GM19043 (cell line): ENCODE measurements around the gene TCF4.

ENCODE experiments used
- ATAC-seq: cut with Tn5 transposase; IDR thresholded peaks from one replicate; pipeline ENCODE4 v1.9.1; 2021; ENCODE audit warnings: low read depth; ENCODE audit not compliant: unreplicated experiment

TCF4 gene

DNA sequence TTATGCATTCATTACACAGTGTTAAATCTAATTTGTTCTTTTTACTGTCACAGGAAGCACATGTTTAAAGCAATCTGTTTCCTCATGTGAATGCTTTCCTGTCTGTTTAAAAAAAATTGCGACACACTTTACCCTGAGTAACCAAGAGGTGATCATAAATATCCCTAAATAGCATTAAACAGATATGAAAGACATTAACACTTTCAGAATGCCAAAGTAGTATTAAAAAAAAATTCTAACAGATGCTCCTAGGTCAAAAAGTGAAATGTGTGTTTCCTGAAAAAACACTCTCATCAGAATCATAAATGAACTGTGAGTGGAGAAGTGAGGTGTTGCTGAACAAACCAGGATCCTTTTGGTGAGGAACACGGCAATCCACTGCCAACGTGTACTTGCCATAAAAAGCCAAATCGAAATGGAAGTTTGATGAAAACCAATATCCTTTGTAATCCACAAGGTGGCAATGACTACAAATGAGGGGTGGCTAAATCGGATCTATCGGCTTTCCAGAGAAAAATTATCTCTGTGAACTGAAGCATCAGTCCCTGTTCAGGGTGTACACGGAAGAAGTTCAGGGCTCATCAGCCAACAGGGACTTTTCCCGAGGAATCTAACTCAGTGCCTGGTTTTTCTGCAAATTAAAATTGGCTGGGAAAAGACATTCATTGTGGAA lies 248.9 kb downstream of the TCF4 start:
- no peak for ATAC-seq

DNA sequence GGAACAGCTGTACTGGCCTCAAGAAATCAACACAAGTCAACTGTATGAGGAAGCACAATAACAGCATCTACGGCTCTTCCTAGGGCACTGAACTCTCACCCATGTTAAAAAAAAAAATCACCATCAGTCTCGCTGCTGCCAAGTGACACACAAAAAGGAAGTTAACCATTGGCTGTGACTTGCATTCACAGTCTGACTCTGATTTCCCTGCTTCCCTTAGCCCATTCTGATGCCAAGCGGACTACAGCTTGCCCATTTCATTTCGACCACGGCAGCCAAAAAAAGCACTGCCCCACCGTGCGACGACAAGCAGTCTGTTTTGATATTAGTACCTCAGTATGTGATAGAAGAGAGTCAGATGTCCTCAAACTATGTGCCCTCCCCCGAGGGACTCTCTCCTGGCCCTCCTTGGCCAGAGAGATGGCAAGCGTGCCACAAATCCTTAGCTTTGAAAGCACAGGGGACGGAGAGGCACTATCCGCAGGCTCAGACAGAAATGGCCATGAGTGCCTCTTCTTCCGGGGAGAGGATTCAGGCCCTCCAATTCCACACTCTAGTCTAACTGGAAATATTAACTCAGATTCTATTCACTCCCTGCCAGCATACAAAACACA lies 250.0 kb downstream of the TCF4 start:
- ATAC-seq, result no peak

DNA sequence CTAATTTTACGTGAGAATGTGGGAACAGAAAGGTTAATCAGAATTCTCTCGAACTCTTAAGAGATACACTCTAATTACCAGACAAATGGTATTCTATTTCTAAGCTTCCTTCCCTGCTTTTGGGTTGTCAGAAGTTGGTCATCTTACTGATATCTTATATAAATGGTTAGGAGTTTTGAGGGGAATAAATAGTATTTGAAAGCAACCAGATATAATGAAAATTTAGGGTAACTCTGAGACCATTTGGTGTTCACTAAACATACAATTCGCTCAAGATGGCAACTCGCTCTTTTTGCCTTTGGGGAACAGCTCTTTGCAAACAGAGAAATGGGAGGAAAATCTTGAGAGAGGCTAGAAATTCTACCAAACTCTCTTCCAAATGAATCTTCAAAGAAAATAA lies 250.9 kb downstream of the TCF4 start:
- ATAC-seq, result no peak

DNA sequence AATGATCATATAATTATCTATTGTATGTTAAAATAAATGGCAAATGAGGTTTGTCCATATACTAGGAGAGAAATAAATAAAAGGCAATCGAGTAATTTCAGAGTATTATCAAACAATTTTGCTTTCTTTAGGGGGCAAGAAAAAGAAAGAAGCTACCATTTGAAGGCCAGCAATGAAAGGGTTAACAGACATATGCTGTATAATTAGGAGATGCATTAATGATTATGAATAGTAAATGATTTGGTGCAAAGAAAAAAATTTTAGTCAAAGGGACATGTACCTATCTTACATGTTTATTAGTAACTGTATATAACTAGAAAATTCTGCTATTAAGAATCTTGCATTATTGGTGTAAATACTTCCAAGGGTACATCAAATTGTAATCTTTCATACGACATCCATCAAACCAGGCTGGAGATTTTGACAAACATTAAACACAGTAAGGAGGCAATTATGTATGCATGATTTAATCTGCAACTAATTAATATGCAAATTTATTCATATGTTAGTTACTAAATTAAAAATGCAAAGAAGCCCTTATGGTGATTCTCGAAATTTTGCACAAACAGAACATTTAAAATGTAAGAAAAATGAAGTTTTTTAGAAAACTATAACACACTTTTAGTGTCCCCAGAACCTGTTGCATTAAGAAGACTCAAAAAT lies 251.4 kb downstream of the TCF4 start:
- ATAC-seq, result no peak

DNA sequence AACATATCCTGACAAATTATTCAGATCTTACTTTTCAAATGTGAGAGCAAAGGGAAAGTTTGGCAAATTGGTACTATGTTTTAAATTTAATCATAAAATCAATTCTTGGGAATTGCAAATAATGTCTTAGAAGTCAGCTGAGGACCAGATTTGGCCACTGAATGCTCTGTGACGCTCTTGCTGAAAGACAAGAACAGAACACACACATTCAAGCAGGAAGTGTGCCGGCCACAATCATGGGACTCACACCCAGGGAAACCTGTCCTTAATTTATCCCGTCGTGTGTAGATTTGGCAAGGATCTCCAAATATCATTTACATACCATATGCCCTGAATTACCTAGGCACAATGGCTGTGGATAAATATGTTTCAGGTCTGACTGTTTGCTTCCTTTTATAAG lies 253.1 kb downstream of the TCF4 start:
- no peak for ATAC-seq

DNA sequence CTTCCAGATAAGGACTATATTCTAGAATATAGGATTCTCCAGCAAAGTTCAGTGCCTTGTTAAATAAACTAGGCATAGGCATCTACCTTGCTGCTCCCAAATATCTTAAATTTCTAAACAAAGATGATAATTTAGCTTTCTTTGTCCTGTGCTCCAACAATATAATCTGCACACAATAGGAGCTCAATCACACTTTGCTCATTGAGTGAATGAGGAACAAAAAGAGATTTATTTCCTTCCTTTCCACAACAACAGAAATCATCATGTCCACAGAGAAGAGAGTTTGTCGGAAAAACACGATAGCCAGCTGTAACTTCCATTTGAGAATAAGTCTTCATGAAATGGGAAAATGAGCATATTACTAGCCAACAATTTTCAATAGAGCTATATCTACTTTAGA lies 256.7 kb downstream of the TCF4 start:
- ATAC-seq, result no peak

DNA sequence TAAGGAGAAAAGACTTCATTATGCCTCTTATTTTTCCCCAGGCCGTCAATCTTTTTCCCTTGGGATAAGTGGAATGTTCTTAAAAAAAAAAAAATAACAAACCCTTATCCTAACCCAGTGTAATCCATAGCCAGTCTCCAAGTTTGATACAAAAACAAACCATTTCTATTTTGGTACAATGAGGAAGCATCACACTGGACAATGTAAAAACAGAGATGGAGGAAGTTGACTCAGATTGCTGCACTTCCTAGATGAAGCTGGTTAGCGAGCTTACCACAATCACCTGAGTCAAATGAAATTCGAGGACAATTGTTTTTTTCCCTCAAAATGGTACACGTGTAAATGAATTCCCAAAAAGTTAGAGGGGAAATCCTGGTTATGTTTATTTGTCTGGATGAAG lies 259.7 kb downstream of the TCF4 start:
- no peak for ATAC-seq

DNA sequence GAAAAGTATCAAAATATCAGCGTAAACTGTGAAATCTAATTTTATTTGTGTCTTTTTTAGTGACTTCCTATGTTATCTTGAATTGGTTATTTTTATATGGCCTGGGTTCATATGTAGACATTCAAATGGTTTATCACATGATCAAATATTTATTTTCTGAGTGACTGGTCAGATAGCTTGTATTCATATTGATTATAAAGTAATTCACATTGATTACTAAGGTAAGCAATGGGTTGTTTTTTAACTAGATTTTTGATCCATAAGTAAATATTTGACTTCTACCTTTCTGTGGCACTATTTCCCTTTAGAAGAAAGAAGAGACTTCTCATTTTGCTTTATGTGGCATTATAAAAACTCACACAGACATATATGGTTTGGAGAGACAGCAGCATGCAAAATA lies 260.5 kb downstream of the TCF4 start:
- no peak for ATAC-seq

DNA sequence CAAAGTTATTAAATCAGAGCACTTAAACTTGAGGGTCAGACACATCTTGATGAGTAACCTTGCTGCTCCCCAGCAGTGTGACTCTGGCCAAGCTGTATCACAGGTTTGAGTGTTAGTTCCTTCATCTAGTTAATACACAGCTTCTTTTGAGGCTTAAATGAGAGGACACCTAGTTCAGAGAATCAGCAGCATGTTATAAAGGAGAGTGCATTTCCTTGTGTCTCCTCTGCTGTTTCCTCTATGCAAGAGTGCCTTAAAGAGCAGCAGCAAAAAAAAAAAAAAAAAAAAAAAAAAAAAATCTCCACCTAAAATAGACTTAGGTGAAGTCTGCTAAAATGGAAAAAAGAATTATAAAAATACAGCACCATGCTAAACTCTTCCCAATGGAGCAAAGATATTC lies 261.9 kb downstream of the TCF4 start:
- ATAC-seq, result no peak

DNA sequence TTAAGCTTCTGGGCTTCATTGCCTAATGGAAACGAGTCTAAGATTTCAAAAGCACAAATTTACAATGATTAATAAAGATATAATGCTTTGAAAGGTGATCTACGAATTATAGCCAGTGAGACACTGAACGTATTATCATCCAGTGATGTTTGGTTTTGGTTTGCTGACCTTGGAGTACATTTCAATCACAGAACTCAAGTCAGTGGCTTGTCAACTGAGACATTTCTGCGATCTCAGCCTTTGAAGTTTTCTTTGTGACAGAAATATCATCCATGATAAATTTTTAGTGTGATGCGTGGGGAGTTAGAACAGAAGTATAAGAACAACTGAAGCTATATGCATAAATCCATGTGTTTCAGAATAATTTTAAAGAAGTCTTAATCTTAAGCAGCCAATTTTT lies 263.8 kb downstream of the TCF4 start:
- no peak for ATAC-seq

DNA sequence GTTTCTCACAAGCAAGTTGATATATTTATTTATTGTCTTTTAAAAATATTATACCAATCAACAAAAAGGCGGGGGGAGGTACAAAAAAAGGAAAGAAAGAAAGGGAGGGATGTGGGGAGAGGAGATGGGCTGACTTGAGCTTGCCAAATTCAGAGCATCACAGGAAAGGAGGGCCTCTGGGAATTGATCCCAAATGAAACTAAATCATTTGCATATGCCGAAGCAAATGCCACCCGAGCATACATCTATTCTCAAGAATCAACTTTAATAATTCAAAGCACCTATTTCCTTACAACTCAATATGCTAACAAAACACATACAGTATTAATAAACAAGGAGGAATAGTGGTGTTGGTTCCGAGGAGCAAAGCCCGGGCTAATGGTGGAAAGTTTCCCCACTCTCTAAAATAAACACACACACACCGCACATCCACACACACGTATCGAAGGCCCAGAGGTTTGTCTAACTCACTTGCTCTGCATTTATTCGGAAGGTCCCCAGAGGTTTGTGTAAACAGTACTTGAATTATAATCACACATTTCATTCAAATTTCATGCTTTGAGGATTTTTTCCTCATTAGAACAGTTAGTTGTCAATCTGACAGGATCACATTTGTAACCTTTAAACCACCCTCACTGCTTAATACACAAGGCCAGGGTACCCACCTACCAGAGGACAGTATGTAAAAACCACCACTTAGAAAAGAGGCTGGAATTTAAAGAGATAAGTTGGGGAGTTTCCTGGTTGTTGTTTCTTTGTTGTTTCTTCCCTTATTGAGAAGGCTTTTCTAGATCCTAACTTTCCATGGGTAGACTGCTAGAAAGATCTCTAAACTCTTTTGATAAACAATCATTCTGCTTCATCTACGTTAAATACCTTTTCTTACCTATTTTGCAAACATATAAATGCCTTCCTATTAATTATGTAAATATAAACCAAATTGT lies 264.7 kb downstream of the TCF4 start:
- ATAC-seq, result no peak

DNA sequence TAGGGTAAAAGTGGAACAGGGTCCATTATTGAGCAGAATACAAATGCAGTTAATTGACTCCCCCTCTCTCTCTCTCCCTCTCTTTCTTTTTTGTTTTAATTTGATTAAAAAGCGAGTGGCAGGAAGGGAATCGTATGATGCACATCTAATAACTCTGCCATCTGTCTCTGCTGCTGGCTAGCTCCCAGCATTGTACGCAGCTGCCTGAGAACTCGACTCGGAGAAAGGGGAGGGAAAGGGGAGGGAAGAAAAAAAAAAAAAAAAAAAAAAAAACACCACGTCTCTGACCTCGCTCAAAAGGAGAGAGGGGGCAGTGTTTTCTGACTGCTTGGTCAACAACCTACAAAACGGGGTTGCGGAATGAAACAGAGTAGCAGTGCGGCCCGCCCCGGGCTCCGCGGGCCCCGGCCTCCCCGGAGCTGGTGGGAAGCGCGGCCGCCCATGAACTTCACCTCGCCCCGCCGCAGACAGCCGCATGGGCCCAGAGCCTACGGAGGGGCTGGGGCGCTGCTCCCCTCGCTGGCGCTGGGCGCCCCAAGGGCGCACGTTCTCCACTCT lies 265.7 kb downstream of the TCF4 start:
- ATAC-seq, result peak; percentile 42

DNA sequence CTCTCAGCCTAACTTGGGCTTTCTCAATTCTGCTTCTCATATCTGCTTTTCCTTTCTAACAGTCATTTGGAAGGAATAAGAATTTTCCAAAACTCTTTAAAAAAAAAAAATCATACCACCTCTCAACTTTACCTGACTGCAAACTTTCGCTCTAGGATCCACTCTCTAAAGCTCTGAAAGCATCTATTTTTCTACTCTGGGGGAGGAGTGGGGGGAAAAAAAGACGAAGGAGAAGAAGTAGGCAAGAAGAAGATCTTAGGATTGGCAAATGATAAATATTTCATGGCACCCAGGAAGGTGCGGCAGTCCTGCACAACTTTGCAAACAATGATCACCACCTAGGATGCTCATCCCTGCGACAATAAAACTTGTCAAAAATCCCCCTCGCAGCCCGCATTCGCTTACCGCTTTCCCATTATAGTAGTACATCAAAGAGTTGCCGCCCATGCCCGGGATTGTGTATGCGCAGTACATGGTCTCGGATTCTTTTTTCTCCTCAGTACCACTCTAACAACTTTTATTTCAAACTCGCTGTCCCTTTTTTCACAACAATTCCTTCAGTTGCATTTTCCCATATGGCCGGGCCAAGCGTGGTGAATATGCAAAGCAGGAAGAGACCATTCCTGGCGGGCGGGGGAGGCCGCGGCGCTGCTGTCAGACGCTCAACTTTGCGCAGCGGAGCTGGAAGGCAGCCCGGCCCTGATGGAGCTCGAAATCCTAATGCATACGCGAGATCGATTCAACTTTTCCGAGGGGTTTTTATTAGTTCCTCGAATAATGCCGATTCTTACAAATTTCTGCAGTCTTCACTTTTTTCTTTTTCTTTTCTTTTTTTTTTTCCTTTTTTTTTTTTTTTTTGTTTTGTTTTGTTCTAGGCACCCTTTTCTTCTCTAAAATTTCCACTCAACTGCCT lies 266.5 kb downstream of the TCF4 start:
- ATAC-seq, result peak; percentile 55

DNA sequence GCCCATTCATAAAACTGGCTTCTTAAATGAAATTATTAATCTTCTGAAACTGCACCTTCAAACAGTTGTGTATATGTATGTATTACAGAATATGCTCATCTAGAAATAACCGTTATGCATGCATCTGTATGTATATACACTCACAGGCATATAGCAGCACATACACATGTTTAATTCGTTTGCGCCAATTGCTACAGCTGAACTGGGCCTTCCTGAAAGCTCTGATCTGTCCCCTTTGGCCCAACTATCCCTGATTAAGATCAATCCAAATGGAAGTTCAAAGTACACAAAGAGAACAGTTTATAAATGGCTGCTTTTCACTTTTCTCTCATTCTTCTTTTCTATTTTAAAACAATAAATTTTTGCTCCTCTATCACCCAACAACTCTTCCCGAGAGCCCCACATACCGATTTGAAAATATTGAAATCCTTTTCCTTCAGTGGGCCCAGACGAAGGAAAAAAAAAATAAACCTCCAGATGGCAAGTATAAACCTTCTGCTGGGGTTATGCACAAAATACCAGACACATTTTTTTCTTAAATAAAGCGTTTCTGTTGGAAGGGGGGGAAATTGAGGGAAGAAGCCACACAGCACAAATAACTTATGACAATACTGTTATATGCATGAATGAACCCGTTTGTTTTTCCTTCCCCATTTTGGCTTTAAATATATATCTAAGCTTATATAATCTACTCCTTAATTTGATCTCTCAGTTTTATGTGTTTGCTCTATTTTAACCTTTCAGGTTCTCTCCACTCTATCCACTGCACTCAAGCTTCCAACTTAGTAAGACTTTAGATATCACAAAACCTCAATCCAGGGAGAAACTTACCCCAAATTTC lies 267.3 kb downstream of the TCF4 start:
- no peak for ATAC-seq

DNA sequence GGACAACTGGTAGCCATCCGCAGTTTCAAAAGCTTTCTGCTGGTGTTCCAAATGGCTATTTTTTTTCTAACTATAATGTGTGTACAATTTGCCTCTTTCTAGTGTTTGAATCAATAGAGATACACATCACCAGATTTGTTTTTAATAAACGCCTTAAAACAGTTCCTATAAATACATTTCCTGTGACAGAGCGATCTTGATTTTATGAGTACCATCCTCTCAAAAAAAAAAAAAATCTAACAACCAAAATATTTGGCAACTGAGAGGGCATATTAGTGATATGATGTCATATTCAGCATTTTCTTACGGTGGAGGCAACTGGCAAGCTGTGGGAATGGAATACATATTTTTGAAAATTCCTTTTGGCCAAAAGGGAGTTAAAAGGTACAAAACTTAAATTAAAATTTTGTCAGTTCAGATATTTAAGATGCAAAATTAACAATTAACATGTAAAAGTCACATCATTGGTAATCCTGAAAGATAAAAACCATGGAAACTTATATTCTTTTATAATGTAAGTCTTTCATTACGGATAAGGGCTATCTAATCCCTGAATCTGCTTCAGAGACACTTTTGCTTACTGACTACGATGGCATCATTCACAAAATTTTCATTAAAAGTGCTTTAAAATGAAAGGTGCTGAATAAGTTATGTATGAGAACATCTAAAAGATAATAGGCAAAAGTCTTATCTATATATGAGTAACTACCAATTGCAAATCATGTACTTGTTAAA lies 268.4 kb downstream of the TCF4 start:
- no peak for ATAC-seq

DNA sequence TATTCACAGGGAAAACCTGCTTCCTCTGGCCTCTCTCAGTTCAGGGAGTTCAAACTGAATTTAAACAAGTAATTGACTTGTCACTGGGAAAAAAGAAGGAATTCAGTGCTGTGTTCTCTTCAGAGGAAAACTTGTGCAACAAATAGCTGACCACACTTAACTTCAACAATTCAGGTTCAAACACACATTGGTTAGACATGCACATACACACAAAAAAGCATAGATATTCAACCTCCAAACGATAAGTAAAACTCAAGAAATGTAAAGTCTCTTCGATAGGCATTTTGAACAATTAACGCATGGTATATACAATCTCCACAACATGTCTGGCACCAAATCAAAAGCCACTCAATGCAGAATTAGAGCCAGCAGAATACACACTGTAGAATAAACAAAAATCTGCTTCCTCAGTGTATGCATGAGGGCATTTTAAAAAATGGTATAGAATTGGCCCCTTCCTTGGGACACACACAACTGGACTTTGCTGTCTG lies 269.0 kb downstream of the TCF4 start:
- no peak for ATAC-seq

DNA sequence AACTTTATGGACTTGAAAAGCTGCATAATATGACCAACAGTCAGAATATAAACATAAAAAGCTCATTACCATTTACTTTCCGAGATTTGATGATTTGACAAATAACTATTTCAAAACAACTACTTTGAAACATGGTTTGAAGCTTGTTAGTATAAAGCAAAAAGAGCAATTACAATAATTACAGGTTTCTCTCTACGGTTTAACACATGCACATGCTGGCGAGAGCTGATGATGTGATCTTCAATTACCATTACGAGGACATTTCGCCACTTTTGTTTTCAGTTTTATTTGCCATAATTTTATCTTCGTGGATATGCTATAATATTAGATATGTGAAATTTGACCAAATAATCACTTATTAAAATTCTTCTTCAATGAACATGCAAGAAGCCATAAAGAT lies 270.1 kb downstream of the TCF4 start:
- ATAC-seq, result no peak

DNA sequence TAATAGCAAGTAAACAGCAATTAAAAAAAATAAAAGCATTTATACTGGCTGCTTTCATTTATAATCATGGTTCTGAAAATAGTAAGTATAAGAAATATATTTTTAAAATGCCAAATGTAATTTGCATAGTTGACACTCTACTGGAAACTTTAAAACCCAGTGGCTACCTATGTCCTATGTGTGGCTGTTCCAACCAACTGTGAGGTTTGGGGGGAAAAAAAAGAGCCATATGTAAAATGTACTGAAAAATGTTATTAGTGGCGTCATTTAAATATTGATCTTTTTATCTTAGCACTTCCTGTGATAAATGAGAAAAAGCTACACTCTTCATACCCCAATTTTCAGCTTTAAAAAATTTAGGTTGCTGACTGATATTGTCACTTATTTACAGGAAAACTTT lies 270.7 kb downstream of the TCF4 start:
- ATAC-seq, result no peak
